Thyroid gland (tissue), 4 donors: ENCODE measurements around the gene CCDC121.

Source experiments
- POLR2A ChIP-seq, 2 donors: fragments of 450-650 bp; IDR thresholded peaks; one replicate each; pipeline ENCODE4 v1.6.1; 2017; ENCODE audit warnings: antibody characterized with exemption in 2 of 2, mild to moderate bottlenecking in 2 of 2, moderate library complexity in 1 of 2
- TF ChIP-seq, protein P1 (sequence below), 6 experiments: fragments of 200-600 bp in 3 of 6; fragments of 450-650 bp in 3 of 6; sonication (generic) in 3 of 6; IDR thresholded peaks; one replicate each; pipeline ENCODE4 v1.5.1; 2016 to 2019; ENCODE audit warnings: antibody characterized with exemption in 6 of 6, mild to moderate bottlenecking in 2 of 6, inconsistent platforms in 1 of 6, moderate library complexity in 1 of 6

DNA sequence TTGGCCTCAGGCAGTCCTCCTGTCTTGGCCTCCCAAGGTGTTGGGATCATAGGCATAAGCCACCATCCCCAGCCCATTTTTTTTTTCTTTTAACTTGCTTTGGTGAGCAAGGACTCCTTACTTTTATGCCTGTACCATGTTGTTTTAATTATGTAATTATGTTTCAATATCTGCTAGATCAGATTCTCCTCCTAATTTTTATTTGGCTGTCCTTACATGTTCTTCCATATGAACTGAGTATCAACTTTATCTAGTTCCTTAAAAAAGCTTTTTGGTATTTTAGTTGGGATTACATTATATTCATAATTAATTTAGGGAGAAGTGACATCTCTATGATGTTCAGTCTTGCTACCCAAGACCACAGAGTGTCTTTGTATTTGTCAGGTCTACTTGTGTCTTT is 16.4 kb upstream of the CCDC121 start:
- TF ChIP-seq, protein P1, sequence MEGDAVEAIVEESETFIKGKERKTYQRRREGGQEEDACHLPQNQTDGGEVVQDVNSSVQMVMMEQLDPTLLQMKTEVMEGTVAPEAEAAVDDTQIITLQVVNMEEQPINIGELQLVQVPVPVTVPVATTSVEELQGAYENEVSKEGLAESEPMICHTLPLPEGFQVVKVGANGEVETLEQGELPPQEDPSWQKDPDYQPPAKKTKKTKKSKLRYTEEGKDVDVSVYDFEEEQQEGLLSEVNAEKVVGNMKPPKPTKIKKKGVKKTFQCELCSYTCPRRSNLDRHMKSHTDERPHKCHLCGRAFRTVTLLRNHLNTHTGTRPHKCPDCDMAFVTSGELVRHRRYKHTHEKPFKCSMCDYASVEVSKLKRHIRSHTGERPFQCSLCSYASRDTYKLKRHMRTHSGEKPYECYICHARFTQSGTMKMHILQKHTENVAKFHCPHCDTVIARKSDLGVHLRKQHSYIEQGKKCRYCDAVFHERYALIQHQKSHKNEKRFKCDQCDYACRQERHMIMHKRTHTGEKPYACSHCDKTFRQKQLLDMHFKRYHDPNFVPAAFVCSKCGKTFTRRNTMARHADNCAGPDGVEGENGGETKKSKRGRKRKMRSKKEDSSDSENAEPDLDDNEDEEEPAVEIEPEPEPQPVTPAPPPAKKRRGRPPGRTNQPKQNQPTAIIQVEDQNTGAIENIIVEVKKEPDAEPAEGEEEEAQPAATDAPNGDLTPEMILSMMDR (IDR thresholded peaks at IDR 0.05), result no peak
- TF ChIP-seq POLR2A (IDR thresholded peaks at IDR 0.05), result no peak
